ENCODE data around the gene RNF13.
"Not testable (repeated sequence)": the region's sequence is repeated elsewhere in the genome, so short reads cannot be mapped to it uniquely, and the experiment has no call there.

Gene RNF13

DNA sequence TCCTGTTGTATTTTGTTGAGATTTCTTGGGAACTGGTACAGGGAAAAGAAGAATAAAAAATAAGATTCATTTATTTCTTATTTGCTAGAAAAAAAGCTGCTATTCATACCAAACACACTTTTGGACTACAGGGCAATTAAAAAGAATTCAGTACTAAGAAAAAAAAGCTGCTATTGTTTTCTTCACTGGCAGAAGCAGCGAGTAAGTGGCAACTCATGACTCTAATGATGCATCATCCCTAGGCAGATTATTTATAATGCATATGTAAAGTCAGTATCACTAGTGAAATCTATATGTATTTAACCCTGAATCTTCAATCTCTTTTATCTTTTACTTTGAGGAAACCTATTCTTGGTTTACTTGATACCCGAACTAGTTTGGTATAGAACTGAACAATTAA is 142.4 kb downstream of the RNF13 start:
- no peak for DNase-seq (ENCODE audit: low read depth in 3 of 3)

DNA sequence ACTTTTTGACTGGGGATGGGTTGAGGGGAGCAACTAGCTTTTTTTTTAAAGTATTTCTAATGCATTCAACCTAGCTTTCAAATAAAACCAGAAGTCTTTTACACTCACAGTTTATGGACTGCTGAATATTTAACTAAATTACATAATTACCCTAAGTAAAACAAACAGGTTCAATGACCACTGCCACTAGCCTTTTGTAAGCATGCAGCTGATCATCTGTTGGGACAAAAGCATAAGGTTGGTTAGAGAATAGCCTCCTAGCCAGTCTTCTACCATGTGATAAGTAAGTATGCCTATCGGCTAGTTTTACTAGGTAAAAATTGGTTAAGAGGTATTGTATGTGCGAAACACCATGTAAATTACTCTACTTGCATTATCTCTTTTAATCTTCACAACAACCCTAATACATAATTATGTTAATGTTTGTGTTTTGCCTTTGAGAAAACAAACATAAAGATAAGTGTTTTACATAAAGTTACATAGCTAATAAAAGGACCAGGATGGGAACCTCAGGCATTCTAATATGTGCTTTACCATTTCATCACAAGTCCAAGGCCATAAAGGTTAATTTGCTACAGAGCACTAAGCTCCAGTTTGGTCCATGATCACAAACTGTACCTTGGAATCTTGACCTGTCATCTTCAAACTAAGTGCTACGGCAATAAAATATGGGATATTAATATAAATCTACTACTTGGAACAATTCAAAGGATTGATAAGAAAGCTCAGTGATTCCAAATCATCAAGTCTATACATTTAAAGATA is 144.5 kb downstream of the RNF13 start:
- no peak for DNase-seq (ENCODE audit: low read depth in 3 of 3)

DNA sequence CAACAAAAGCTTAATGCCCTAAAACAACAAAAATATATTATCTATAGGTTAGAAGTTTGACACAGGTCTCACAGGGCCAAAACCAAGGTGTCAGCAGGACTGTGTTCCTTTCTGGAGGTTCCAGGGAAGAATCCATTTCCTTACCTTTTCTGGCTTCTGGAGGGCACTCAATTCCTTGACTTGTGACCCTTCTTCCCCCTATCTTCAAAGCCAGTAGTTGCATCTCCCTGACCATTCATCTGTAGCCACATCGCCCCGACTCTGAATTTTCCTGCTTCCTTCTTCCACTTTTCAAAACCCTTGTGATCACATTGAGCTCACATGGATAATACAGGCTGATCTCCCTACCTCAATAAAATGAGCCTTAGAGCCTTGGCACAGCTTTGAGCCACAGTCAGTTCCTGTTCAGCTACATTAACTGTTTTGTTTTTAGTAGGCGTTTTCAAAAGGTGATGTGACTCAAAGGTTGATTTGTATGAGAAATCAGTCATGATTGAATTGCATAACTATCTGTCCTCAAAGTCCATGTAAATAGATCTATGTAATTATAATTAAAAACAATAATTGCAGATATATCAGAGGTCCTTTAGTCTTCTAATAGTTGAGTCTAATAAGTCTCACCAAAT is 145.3 kb downstream of the RNF13 start:
- DNase-seq (ENCODE audit: low read depth in 3 of 3), result no peak

DNA sequence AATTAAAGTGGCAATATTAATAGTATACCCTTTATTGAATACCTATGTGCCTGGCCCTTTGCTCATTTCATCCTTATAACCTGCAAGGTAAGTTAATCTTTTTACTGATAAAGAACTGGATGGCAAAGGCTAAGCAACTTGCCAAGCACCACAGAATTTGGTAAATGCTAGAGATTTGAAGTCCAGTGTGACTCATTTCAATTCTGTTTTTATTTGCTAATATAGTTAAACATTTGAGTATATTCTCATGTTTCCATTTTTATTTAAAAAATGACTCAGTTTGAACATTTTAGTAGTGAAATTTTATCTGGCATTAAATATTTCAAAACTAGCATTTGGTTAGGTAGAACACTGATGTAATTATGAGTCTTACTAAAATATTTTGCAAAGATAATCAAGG is 146.4 kb downstream of the RNF13 start:
- no peak for DNase-seq (ENCODE audit: low read depth in 3 of 3)

GRCh38 chr3:149963485-149963884 is 150.5 kb downstream of the RNF13 start:
- DNase-seq (ENCODE audit: low read depth in 3 of 3), result no peak

DNA sequence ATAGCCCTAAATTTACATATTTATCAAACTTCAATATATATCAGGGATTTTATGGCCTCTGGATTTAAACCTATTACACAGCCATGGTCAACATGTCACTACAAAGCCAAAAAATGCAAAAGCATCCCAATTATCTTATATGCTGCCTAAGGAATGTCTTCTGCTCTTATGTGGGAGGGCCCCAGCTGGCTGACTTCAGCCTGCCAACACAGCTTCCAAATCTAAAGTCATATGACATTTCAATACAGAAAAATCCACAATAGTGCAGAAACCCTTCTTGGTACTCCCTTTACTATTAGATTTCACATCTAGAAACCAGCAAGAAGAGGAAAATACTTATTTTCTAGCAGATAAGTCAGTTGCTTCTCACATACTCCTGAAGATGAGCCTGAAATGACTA is 151.3 kb downstream of the RNF13 start:
- DNase-seq (ENCODE audit: low read depth in 3 of 3), result no peak

DNA sequence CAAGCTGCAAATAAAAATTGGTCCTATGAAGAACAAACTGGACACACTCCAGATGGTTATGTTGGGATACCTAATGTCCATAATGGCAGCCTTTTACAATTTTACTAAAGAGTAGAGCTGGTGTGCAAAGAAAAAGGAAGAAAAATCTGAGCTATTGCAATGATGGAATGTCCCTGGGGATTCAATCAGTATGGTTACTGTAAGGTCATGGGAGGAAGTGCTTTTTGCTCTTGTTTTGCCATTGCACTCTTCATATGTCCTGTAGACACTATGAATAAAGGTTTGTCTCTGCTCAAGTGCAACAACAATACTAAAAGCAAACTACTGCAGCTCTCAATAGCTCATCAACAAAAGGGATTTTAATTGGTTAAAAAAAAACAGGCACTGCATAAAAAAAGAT is 152.3 kb downstream of the RNF13 start:
- no peak for DNase-seq (ENCODE audit: low read depth in 3 of 3)

DNA sequence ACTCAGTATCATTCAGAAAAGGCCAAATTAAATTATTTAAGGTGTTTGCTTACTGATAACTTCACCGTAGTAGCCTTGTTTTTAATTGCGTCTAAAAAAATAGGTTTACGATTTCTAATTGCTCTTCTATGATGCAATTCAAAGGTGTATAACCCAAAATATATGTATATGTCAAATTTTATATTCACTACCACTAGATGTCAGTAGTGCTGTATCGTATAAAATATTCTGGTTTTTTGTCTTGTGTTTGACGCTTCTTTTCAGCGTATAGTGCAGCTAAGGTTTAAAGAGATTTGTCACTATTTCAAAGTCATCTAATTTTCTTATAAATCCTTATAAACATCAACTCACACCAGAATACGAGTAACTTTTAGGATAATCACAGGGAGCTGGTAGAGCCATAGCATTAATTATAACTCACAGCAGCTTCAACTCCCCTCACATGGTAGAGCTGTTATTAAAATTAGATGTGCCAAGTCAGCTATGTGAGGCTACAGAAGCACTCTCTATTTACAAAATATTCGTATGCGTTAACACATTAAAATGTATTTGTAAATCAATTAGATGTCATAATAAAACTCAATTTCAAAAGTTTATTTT is 154.2 kb downstream of the RNF13 start:
- DNase-seq (ENCODE audit: low read depth in 3 of 3), result no peak

GRCh38 chr3:149968216-149968615 is 155.2 kb downstream of the RNF13 start:
- no peak for DNase-seq (ENCODE audit: low read depth in 3 of 3)

GRCh38 chr3:149969110-149969939 is 156.3 kb downstream of the RNF13 start:
- no peak for DNase-seq (ENCODE audit: low read depth in 3 of 3)

- DNase-seq (ENCODE audit: low read depth in 3 of 3), result peak; percentile 37 to 48 (median 43)
These were observed 157.1 kb downstream of the RNF13 start for GRCh38 chr3:149969940-149970715.

DNA sequence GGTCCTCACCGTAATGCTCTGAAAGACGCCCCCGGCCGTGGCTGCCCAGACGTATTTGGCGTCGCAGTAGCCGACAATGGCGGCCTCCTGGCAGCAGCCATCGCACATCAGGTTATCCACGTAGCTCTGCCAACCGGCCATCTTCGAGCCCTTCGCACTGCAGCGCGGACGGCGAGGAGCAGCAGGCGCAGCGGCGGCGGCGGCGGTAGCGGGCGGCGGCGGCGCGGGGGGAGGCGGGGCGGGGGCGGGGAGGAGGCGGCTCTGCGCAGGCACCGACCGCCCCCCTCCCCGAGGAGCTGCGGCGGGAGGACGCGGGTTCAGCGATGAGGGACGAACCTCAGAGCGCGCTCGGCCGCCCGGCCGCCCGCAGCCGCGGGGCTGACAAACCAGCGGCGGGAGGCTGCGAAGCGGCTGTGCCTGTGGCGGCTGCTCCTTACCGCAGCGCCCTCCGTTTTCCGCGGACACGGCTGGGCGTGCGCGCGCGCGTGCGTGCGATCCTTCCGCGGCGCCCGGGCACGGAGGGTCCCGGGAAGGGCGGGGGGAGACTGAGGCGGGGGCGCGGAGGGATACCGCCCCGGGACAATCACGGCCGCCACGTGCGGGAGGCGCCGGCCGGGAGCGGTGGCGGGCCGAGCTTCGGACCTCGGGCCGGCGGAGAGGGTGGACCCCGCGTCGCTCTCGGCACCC is 157.8 kb downstream of the RNF13 start, which contains the start of gene PFN2:
TSS of gene PFN2 (minus strand) at position 180 of the 687 bp plus-strand sequence. CDS start at position 141, 39 bp downstream.
- peak in 2 of 3 donors; percentile 5 to 22 for DNase-seq (ENCODE audit: low read depth in 3 of 3)

DNA sequence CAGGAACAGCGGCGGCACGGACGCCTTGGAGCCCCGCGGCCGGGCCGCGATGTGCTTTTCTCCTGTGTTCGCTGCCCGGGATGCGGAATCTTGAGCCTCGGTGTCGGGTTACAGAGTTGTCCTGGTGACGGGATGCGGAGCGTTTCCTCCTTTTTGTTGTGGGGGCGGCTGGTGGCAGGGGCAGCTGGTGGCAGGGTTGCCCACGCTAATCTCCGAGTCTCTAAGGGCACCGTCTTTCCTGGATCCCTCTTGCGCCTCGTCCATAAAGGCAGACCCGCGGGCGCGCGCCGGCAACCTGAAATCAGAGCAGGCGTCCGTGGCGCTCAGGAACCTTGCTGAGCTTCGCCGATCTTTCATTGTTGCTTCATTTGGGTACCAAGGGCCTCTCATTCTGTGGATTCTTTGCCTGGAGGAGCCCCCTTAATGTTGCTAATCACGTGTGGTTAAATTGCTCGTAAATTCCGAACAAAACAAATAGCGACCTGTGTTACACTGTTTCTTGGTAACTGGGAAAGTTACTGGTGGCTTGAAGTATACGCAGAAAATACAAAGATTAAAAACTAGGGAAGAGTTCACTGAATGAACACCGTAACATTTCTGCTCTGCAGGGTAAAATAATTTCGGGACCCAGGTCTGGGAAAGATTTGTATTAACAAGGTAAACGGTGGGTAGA is 158.5 kb downstream of the RNF13 start:
- DNase-seq (ENCODE audit: low read depth in 3 of 3), result peak in 1 of 3 donors; percentile 27

- DNase-seq (ENCODE audit: low read depth in 3 of 3), result no peak
These were observed 162.9 kb downstream of the RNF13 start for GRCh38 chr3:149975919-149976318.

- no peak for DNase-seq (ENCODE audit: low read depth in 3 of 3)
These were observed 164.4 kb downstream of the RNF13 start for GRCh38 chr3:149977386-149977785.

GRCh38 chr3:149981979-149982378 is 169.0 kb downstream of the RNF13 start:
- DNase-seq (ENCODE audit: low read depth in 3 of 3), result not testable (repeated sequence)

GRCh38 chr3:149983053-149983452 is 170.0 kb downstream of the RNF13 start:
- DNase-seq (ENCODE audit: low read depth in 3 of 3), result not testable (repeated sequence)

- no peak for DNase-seq (ENCODE audit: low read depth in 3 of 3)
These were observed 170.6 kb downstream of the RNF13 start for GRCh38 chr3:149983628-149984027.

GRCh38 chr3:149989307-149989706 is 176.3 kb downstream of the RNF13 start:
- DNase-seq (ENCODE audit: low read depth in 3 of 3), result no peak

- DNase-seq (ENCODE audit: low read depth in 3 of 3), result no peak
These were observed 177.5 kb downstream of the RNF13 start for GRCh38 chr3:149990423-149990948.
